Measurements from ENCODE around the gene FSTL4.
"Not testable (repeated sequence)": the region's sequence is repeated elsewhere in the genome, so short reads cannot be mapped to it uniquely, and the experiment has no call there.

FSTL4 gene

DNA sequence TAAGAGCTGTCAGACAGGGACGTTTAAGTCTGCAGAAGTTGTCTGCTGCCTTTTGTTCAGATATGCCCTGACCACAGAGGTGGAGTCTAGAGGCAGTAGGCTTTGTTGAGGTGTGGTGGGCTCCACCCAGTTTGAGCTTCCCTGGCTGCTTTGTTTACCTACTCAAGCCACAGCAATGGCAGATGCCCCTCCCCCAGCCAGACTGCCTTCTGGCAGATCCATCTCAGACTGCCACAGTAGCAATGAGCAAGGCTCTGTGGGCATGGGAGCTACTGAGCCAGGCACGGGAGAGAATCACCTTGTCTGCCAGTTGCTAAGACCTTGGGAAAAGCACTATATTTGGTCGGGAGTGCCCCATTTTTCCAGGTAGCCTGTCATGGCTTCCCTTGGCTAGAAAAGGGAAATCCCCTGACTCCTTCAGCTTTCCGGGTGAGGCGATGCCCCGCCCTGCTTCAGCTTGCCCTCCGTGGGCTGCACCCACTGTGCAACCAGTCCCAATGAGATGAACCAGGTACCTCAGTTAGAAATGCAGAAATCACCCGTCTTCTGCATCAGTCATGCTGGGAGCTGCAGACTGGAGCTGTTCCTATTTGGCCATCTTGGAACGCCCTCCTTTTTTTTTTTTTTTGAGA lies 441.5 kb downstream of the FSTL4 start:
- DNase-seq (ENCODE audit: low spot score) = not testable (repeated sequence)

DNA sequence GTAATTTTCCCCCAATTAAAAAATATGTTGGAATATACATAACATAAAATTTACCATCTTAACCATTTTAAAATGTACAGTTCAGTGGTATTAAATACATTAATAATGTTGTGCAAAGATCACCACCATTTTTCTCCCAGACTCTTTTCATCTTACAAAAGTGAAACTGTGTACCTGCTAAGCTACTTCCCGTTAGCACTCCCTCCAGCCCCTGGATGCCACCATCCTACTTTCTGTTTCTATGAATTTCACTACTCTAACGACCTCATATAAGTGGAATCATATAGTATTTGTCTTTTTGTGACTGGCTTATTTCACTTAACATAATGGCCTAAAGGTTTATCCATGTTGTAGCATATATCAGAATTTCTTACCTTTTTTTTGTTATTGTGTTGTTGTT lies 447.6 kb downstream of the FSTL4 start:
- DNase-seq (ENCODE audit: low spot score) = no peak

DNA sequence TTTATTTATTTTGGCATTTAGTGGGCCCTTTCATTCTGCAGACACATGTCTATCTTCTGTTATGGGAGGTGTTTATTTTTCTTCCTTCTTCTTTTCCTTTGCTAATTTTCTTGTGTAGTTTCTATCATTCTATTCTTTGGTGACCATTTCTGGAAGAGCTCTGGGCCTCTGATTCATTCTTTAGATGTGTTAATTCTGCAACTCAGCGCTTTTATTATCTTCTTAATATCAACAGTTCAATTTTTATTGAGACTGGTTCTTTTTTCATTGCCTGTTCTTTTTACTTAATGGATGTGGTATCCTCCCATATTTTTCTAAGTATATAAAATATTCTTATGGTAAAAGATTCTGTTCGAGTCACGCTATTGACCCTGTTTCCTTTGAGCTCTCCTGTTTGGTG lies 448.5 kb downstream of the FSTL4 start:
- DNase-seq (ENCODE audit: low spot score) = no peak

DNA sequence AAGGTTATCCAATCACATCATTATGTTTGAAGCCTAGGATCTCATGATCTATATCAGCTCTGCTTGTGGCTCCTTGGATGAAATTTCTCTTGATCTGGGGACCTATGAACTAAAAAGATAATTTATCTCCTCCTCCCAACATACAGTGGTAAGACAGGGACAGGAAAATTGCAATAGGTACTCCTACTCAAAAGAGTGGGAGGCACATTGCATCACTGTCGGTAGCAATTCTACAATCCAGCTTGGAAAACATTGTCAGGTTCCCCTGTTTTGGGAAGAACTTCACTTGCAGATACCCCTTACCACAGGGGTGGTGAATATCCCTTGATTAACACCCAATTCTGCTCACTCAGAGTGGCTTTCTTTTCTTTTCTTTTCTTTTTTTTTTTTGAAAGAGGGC lies 452.8 kb downstream of the FSTL4 start:
- peak; percentile 57 for DNase-seq (ENCODE audit: low spot score)

DNA sequence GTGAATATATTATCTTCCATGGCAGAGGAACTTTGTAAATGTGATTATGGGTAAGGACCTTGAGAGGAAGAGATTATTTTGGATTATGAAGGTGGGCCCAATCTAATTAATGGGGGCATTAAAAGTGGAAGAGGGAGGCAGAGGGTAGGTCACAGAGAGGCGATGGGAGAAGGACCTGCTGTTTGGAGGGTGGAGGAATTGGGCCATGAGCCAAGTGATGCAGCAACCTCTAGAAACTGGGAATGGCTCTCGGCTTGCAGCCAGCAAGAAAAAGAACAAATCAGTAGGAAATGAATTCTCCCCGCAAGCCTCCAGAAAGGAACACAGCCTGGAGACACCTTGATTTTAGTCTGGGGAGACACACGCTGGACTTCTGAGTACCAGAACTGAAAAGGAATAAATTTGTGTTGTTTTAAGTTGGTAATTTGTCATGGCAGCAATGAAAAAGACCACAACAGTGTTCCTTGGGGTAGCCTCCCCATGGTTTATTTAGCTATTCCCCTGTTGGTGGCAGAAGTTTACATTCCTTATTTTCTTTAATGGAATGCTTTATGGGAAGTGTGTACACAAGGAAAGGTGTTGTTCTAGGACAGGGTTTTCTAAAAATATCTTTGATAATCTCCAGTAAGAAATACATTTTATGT lies 456.9 kb downstream of the FSTL4 start:
- DNase-seq (ENCODE audit: low spot score) = no peak

DNA sequence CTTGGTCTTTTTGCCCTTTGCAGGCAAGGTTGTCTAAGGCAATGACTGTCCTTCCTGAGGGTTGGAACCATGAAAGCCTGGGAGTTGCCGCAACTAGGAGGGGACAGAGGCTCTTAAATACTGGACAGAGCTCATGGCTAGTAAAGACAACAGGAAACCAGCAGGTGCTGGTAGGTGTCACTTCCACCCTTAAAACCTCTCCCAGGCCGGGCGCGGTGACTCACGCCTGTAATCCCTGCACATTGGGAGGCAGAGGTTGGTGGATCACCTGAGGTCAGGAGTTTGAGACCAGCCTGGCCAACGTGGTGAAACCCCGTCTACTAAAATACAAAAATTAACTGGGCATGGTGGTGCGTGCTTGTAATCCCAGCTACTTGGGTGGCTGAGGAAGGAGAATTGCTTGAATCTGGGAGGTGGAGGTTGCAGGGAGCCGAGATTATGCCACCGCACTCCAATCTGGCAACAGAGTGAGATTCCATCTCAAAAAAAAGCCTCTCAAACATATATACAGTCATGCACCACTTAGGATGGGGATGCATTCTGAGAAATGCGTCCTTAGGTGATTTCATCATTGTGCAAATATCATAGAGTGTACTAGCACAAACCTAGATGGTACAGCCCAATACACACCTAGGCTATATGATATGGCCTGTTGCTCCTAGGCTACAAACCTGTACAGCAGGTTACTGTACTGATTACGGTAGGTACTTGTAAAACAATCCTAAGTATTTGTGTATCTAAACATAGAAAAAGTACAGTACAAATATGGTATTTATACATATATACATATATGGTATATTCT lies 457.9 kb downstream of the FSTL4 start:
- no peak for DNase-seq (ENCODE audit: low spot score)

DNA sequence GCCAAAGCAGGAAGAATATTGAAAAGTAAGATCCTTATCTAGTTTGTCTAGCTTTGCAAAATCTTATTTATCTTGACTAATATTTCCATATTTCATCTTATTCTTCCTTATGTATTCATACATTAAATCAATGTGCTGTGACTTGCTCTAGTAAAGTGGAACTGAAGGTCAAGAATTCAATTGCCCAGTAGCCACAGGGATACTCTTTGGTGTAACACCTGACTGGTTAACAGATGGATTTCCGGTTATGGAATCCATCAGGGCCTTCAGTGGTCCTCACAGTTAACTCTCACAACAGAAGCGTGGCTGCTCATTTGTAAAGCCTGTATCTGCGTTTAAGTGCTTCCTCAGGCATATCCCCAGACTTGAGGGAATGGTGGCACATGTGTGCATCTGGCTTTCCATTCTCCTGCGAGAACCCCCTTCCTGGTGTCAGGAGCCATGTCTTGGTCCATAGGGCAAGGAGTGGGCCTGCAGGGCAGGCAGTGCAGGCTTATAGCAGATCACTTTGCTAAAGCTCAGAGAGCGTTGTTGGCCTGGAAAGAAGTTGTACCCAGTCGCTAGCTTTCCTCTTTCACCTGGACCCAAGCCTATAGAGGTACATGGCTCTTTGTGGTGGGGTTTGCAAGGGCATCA lies 461.3 kb downstream of the FSTL4 start:
- no peak for DNase-seq (ENCODE audit: low spot score)

DNA sequence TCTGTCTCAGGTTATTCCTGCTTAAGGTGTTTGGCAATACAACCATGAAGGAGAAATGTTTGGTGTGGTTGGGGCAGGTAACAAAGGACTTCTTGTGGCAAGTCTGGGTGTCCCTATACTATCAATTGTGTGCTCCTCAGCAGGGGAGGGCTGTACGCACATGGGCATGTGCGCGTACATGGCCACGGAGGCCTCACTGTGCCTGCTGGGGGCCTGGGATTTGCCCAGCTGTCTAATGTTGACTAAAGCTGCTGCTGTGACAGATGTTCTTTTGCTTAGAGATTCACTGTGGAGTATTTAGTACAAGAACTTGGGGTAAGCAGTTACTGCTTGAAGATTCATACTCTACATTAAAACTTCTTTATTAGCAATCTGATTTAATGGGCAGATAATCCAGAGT lies 463.0 kb downstream of the FSTL4 start:
- no peak for DNase-seq (ENCODE audit: low spot score)

DNA sequence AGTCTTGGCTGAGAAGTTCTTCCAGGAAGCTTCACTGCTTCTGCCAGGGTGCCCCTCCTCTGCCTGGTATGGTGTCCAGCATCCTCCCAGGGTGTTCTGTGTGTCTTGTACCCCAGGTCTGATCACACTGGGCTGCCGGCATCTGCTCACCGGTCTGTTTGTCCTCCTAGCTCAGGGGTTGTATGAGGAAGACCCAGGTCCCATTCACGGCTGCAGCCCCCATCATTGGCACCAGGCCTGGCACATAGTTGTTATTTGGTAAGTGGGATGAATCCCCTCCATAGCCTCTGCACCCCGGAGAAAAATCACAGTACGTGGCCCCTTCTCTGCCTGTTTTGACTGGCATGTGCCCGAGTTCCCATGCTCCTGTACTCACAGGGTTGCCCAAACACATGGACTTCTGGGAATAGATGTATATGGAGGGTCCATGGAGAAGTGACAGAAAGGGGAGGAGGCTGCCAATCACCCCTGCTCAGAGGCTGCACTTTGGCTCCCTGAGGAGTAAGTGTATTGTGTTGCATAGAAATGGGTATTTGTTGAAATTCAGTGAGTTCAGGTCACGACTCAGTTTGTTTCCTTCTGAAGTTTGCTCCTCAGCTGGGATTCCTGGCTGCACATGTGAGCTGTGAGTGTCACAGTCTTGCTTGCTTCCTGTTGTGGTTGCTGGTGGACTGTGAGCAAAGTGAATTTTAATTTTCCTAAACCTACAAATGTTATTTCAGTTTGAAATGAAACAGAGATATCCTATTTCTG lies 464.4 kb downstream of the FSTL4 start:
- DNase-seq (ENCODE audit: low spot score) = no peak

DNA sequence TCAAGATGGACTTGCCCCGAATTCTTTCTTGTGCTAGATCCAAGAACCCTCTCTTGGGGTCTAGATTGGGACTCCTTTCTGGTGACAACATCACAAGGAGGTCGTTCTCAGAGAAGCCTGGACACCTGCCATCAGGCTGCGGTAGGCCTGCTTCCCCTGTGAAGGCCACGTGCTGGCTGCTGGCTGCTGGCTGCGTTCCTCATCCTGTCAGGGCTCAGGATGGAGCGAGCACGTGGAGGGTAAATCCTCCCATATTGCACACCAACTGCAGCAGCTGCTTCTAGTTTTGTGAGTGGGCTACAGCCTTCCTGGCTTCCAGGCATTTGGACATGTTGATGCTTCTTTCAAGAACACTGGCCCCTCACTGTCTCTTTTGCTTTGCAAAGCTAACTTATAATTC lies 464.9 kb downstream of the FSTL4 start:
- no peak for DNase-seq (ENCODE audit: low spot score)

Data from putamen (tissue), 1 donor.